ENCODE results near the gene ELF4. TPM values are rescaled to one million over a fixed set of nuclear protein-coding genes. Genes with fewer than 3 reads are reported as not detected.

Gene ELF4
- total and polyA plus RNA-seq, 2 of the 4 experiments (the other 2 are of a cell fraction): 10.9 to 19.0 TPM

DNA sequence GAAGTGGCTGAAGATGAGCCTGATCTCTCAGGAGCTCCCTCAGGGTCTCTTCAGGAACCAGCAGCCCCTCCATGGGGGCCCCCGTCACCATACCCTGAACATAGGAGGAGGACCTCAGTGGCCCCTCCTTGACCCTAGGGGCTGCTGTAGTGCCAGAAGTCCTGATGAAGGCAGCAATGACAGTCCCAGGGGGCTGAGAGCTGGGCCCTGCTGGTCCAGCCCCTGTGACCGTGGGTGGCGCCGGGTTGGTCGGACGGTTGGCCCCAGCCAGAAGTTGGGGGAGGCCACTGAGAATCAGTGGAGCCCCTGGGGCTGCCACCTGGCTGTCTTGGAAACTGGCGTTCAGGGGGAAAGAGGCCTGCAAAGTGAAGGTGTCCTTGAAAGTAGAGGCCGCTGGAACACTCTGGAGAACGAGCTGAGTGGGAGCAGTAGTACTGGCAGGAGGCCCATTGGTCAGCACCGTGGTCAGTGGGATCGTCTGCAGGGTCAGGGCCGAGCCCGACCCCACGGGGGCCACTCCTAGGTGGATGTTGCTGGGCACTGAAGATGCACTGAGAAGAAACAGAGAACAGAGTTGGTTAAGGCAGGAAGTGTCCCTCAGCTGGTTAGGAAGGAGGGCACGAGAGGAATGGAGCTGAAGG, 43.2 kb downstream of the ELF4 start:
- 75% methylated on average over 11 of the region's 15 CpGs; no CpG with 5 or more reads in 1 of the 2 experiments for WGBS, 2 experiments (ENCODE audit: extremely low coverage in 2 of 2, insufficient read length in 1 of 2)

More for the DNA sequence above, 43.2 kb downstream of the ELF4 start:
- H3K27me3 ChIP-seq (ENCODE audit: control insufficient read depth, insufficient read depth, low read length): no peaks in the 10 kb centered on the region
- no peak overlapping the region for H3K4me2 ChIP-seq (ENCODE audit: low read depth, low read length)
- H3K14ac ChIP-seq (replicated peaks; ENCODE audit: low read depth, low read length): no peak overlapping the region
- H4K91ac ChIP-seq (ENCODE audit: insufficient read depth, low read depth, low read length): no peak overlapping the region
- no peak overlapping the region for H4K8ac ChIP-seq (ENCODE audit: low read depth in 2 of 2, low read length in 2 of 2)
- H2AK9ac ChIP-seq (replicated peaks; ENCODE audit: low read depth, low read length, poor library complexity): no peak overlapping the region
- no peak overlapping the region for H4K5ac ChIP-seq (ENCODE audit: low read depth, low read length)
- H3K79me1 ChIP-seq (ENCODE audit: low read depth in 1 of 2, low read length in 2 of 2): no peaks in the 10 kb centered on the region
- H2BK15ac ChIP-seq (ENCODE audit: low read depth, low read length): no peak overlapping the region
- BruUV-seq (replicated peaks): no TSS peak
- H3K4me1 ChIP-seq (ENCODE audit: control insufficient read depth, insufficient read depth, low read length): no peaks in the 10 kb centered on the region
- DNase-seq (no peak), ATAC-seq (ENCODE audit: low read depth) (no peak)
- no peak overlapping the region for H2BK5ac ChIP-seq (ENCODE audit: low read depth, low read length, poor library complexity, severe bottlenecking)
- H3K56ac ChIP-seq (ENCODE audit: extremely low read depth, insufficient read depth, low read length): no peak overlapping the region
- dilution Hi-C loops (cut with HindIII; ENCODE audit: low sequenced_read_pairs, unreplicated experiment) (no loop called here), intact Hi-C loops (cut with micrococcal nuclease) (no loop called here), in situ Hi-C loops (cut with MboI; ENCODE audit: low sequenced_read_pairs) (loop anchor here (10.0 kb wide), 2 partner anchors 142 to 462 kb away; no protein-coding TSS in a partner anchor)
- peaks cover 3% of the 10 kb centered on the region; the same call in 1 of the 2 replicates for H4K20me1 ChIP-seq (ENCODE audit: insufficient read depth, low read length)
- no peaks in the 10 kb centered on the region for H3K9me3 ChIP-seq (ENCODE audit: control insufficient read depth, insufficient read depth, low read length)
- H2BK20ac ChIP-seq (ENCODE audit: low read depth, low read length): no peak overlapping the region
- CTCF ChIA-PET: interaction anchor here (0.7 kb wide), 1 partner anchor 13 kb away, joined by 3 read pairs; no protein-coding TSS in a partner anchor
- TF ChIP-seq SMC3 (IDR thresholded peaks at IDR 0.05; ENCODE audit: low read depth, low read length): no peak
- no peak for TF ChIP-seq CEBPB (IDR thresholded peaks at IDR 0.05; ENCODE audit: low read depth, low read length)
- TF ChIP-seq, protein P1, sequence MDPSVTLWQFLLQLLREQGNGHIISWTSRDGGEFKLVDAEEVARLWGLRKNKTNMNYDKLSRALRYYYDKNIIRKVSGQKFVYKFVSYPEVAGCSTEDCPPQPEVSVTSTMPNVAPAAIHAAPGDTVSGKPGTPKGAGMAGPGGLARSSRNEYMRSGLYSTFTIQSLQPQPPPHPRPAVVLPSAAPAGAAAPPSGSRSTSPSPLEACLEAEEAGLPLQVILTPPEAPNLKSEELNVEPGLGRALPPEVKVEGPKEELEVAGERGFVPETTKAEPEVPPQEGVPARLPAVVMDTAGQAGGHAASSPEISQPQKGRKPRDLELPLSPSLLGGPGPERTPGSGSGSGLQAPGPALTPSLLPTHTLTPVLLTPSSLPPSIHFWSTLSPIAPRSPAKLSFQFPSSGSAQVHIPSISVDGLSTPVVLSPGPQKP (IDR thresholded peaks at IDR 0.05; ENCODE audit: borderline replicate concordance, low read depth, low read length): no peak
- TF ChIP-seq, protein P2, sequence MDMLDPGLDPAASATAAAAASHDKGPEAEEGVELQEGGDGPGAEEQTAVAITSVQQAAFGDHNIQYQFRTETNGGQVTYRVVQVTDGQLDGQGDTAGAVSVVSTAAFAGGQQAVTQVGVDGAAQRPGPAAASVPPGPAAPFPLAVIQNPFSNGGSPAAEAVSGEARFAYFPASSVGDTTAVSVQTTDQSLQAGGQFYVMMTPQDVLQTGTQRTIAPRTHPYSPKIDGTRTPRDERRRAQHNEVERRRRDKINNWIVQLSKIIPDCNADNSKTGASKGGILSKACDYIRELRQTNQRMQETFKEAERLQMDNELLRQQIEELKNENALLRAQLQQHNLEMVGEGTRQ (IDR thresholded peaks at IDR 0.05; ENCODE audit: low read depth, low read length): no peak
- no peak for TF ChIP-seq MXI1 (IDR thresholded peaks at IDR 0.05; ENCODE audit: borderline replicate concordance, low read depth, low read length)
- TF ChIP-seq BHLHE40 (IDR thresholded peaks at IDR 0.05; ENCODE audit: low read depth, low read length): no peak
- no peak for TF ChIP-seq FOS (IDR thresholded peaks at IDR 0.05; ENCODE audit: low read depth, low read length)
- no peak for TF ChIP-seq RFX5 (IDR thresholded peaks at IDR 0.05; ENCODE audit: low read depth, low read length)
- TF ChIP-seq POLR2A (IDR thresholded peaks at IDR 0.05; ENCODE audit: low read depth, low read length): no peak
- TF ChIP-seq MAZ (IDR thresholded peaks at IDR 0.05; ENCODE audit: borderline replicate concordance, low read depth, low read length): no peak
- no peak for TF ChIP-seq CHD1 (IDR thresholded peaks at IDR 0.05; ENCODE audit: low read depth, low read length)
- TF ChIP-seq MAFK (IDR thresholded peaks at IDR 0.05; ENCODE audit: low read depth, low read length): no peak
- no peak for TF ChIP-seq RAD21 (IDR thresholded peaks at IDR 0.05; ENCODE audit: low read length)
- TF ChIP-seq, protein P3, sequence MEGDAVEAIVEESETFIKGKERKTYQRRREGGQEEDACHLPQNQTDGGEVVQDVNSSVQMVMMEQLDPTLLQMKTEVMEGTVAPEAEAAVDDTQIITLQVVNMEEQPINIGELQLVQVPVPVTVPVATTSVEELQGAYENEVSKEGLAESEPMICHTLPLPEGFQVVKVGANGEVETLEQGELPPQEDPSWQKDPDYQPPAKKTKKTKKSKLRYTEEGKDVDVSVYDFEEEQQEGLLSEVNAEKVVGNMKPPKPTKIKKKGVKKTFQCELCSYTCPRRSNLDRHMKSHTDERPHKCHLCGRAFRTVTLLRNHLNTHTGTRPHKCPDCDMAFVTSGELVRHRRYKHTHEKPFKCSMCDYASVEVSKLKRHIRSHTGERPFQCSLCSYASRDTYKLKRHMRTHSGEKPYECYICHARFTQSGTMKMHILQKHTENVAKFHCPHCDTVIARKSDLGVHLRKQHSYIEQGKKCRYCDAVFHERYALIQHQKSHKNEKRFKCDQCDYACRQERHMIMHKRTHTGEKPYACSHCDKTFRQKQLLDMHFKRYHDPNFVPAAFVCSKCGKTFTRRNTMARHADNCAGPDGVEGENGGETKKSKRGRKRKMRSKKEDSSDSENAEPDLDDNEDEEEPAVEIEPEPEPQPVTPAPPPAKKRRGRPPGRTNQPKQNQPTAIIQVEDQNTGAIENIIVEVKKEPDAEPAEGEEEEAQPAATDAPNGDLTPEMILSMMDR (conservative IDR thresholded peaks at IDR 0.05; ENCODE audit: low read depth, low read length): no peak
- no peak for TF ChIP-seq NFE2L2 (IDR thresholded peaks at IDR 0.05; ENCODE audit: low read depth, low read length)
- TF ChIP-seq RCOR1 (IDR thresholded peaks at IDR 0.05; ENCODE audit: insufficient replicate concordance, low read length): no peak
- no peaks in the 10 kb centered on the region for H3K9me1 ChIP-seq (ENCODE audit: insufficient read depth, low read length)
- H3K36me3 ChIP-seq (ENCODE audit: control insufficient read depth, insufficient read depth, low read length): peaks cover 29% of the 10 kb centered on the region
- H3K18ac ChIP-seq (ENCODE audit: low read depth, low read length): no peak overlapping the region
- no peak overlapping the region for H3K4ac ChIP-seq (ENCODE audit: low read depth, low read length)
- no peak overlapping the region for H2BK120ac ChIP-seq (ENCODE audit: low read depth, low read length)
- no peak overlapping the region for H3K9ac ChIP-seq (ENCODE audit: low read depth, low read length)
- H2AK5ac ChIP-seq (ENCODE audit: low read depth, low read length): no peak overlapping the region
- H3K23ac ChIP-seq (ENCODE audit: low read depth, low read length): no peak overlapping the region
- H3K27ac ChIP-seq (ENCODE audit: insufficient read depth, low read length): no peak overlapping the region
- POLR2A ChIA-PET (ENCODE audit: unreplicated experiment): no interaction called here
- H3K4me3 ChIP-seq (ENCODE audit: insufficient read depth, low read depth, low read length): no peak overlapping the region
- no peak overlapping the region for H2AFZ ChIP-seq (replicated peaks; ENCODE audit: low read length, poor library complexity)
